AG09319 (cell line): Measurements from ENCODE around the gene MUC5B.
"Not testable (repeated sequence)": the region's sequence is repeated elsewhere in the genome, so short reads cannot be mapped to it uniquely, and the experiment has no call there.

Experiments used
- DNase-seq: peaks from one replicate; pipeline ENCODE4 v3.0.0-alpha.2; 2010; ENCODE audit warnings: low read depth; ENCODE audit errors: extremely low read depth
- TF ChIP-seq, protein P1 (sequence below): IDR thresholded peaks from 2 replicates; pipeline ENCODE4 v1.5.1; 2011; ENCODE audit warnings: low read depth, mild to moderate bottlenecking, inconsistent platforms, low read length, moderate library complexity

Gene MUC5B

GRCh38 chr11:1207401-1208143, 15.3 kb upstream of the MUC5B start:
- TF ChIP-seq, protein P1, sequence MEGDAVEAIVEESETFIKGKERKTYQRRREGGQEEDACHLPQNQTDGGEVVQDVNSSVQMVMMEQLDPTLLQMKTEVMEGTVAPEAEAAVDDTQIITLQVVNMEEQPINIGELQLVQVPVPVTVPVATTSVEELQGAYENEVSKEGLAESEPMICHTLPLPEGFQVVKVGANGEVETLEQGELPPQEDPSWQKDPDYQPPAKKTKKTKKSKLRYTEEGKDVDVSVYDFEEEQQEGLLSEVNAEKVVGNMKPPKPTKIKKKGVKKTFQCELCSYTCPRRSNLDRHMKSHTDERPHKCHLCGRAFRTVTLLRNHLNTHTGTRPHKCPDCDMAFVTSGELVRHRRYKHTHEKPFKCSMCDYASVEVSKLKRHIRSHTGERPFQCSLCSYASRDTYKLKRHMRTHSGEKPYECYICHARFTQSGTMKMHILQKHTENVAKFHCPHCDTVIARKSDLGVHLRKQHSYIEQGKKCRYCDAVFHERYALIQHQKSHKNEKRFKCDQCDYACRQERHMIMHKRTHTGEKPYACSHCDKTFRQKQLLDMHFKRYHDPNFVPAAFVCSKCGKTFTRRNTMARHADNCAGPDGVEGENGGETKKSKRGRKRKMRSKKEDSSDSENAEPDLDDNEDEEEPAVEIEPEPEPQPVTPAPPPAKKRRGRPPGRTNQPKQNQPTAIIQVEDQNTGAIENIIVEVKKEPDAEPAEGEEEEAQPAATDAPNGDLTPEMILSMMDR, result no peak
- DNase-seq, result no peak

DNA sequence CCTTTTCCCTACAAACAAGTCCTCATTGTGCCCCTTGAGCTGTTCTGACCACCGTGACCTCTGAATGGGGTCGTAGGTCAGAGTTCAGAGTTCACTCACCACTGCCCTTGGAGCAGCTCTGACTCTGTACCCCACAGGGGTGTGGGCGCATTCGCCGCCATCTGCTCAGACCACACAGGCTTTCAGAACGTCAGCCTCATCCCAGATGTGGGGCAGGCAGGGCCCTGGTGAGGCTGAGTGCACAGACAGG, 14.8 kb upstream of the MUC5B start:
- DNase-seq, result no peak
- TF ChIP-seq, protein P1, result no peak

DNA sequence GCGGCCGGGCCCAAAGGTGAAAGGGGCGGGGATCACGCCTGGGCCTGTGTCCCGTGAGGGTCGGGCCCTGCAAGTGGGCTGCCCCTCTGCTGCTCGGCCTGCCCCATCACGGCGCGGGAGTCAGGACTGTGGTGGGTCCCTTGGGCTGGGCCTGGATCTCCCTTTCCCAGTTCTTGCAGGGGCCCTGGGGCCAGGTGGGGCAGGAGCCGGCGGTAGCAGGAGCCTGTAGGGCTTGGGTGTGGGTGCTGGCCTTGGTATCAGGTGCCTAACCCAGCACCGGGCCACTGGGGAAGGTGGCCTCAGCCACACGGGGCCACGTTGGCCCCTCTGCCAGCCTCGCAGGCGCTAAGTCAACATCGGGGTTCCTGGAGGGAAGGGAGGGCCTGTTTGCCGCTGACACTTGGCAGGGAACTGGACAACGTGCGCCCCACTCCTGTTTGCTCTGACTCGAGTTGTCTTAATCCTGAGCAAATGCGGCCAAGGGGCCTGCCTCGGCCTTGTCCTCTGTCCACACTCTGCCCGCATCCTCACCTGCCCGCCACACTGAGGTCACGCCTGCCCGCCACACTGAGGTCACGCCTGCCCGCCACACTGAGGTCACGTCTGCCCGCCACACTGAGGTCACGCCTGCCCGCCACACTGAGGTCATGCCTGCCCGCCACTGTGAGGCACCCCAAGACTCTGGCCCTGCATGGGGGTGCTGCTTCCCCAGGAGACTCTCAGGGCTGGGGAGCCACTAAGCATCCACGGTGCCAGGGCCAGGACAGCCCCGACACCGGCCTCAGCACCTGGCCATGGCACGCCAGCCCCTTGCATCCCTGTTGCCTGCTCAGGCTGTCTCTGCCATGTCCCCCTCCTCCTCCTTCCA, 14.2 kb upstream of the MUC5B start:
- no peak for DNase-seq
- TF ChIP-seq, protein P1, result no peak

DNA sequence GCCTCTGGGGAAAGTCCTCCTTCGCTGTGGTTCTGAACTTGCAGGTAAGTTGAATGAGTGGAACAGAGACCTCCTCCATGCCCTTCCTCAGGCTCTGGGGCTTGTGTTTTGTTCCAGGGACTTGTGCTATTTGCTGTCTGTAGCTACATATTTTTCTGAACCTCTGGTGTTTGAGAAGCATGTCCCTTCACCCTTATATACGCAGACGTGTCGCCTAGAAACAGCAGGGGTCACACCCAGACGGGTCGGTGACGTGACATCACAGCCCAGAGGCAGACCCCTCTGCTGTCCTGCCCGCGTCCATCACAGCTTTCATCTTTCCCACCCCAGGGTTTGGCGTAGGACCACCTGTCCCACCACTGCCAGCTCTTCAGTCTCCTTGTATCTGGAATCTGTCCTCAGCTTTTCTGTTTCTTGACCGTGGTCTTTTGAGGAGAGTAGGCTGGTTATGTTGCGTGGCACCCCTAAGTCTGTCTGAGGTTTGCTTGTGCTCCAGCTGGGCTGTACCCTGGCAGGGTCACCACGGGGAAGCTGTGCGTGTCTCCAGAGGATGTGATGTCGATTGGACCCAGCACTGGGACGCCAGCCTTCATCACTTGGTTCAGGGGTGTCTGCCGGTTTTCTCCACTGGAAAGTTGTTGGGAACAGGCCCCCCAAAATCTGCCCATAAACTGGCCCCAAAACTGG, 13.4 kb upstream of the MUC5B start:
- DNase-seq, result no peak
- TF ChIP-seq, protein P1, result no peak

GRCh38 chr11:1211838-1212237, 11.0 kb upstream of the MUC5B start:
- no peak for DNase-seq
- TF ChIP-seq, protein P1, result no peak

- DNase-seq, result not testable (repeated sequence)
Measured at GRCh38 chr11:1215826-1216225, 7.0 kb upstream of the MUC5B start.

DNA sequence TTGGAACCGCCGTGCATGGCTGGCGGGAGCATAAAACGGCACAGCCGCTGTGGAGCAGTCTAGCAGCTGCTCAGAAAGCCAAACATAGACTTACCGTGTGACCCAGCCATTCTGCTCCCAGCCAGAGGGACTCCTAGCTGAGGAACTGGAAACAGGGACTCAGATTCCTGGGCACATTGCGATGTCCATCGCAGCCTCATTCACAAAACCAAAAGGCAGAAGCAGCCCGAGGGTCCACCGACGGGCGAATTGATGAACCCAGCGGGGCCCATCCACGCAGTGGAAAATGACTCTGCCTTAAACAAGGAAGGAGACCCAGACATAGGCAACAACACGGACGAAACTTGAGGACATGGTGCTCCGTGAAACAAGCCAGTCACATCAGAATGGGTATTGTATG, 5.7 kb upstream of the MUC5B start:
- no peak for DNase-seq
- TF ChIP-seq, protein P1, result no peak
